HepG2 (cell line): Measurements from ENCODE around the gene PIEZO1. TPM values are rescaled to one million over a fixed set of nuclear protein-coding genes. Genes with fewer than 3 reads are reported as not detected.

ENCODE experiments used
- HDAC2 ChIP-seq: sonication (generic); formaldehyde crosslinking; IDR thresholded peaks from 2 replicates; pipeline ENCODE4 v1.4.0; 2020; ENCODE audit warnings: missing genetic modification reagents
- KAT2B ChIP-seq: fragments of 150-350 bp; IDR thresholded peaks from 2 replicates; pipeline ENCODE4 v1.6.1; 2014; ENCODE audit warnings: low read depth, low read length, borderline replicate concordance
- MEF2D ChIP-seq: sonication (generic); formaldehyde crosslinking; IDR thresholded peaks from 2 replicates; pipeline ENCODE4 v1.5.1; 2020; ENCODE audit warnings: mild to moderate bottlenecking, missing genetic modification reagents
- NFE2L2 ChIP-seq: fragments of 150-350 bp; IDR thresholded peaks from 2 replicates; pipeline ENCODE4 v1.6.1; 2014; ENCODE audit warnings: low read length
- NONO ChIP-seq, 2 experiments: fragments of 450-650 bp in 1 of 2; sonication (generic) in 1 of 2; formaldehyde crosslinking in 1 of 2; IDR thresholded peaks in 1 of 2; conservative IDR thresholded peaks in 1 of 2; 2 replicates each; pipeline versions ENCODE4 v1.6.1 to v1.8.0; 2017 to 2022; ENCODE audit warnings: mild to moderate bottlenecking in 1 of 2, missing genetic modification reagents in 1 of 2, moderate library complexity in 1 of 2
- SMYD3 ChIP-seq: sonication (generic); formaldehyde crosslinking; IDR thresholded peaks from 2 replicates; pipeline ENCODE4 v1.8.1; 2023; ENCODE audit warnings: mild to moderate bottlenecking, missing genetic modification reagents
- TMF1 ChIP-seq: sonication (generic); formaldehyde crosslinking; IDR thresholded peaks from 2 replicates; pipeline ENCODE4 v1.8.1; 2022; ENCODE audit warnings: low read depth, missing genetic modification reagents
- ZNF143 ChIP-seq: sonication (generic); formaldehyde crosslinking; IDR thresholded peaks from 2 replicates; pipeline ENCODE4 v1.4.0; 2020; ENCODE audit warnings: missing genetic modification reagents
- ZNF383 ChIP-seq: sonication (generic); formaldehyde crosslinking; IDR thresholded peaks from 2 replicates; pipeline ENCODE4 v1.4.0; 2020; ENCODE audit warnings: missing genetic modification reagents, mild to moderate bottlenecking, borderline replicate concordance
- ZNF563 ChIP-seq: sonication (generic); formaldehyde crosslinking; IDR thresholded peaks from 2 replicates; pipeline ENCODE4 v1.8.0; 2022; ENCODE audit warnings: mild to moderate bottlenecking, moderate library complexity, missing genetic modification reagents
- ZNF891 ChIP-seq: sonication (generic); formaldehyde crosslinking; IDR thresholded peaks from 2 replicates; pipeline ENCODE4 v1.5.0; 2020; ENCODE audit warnings: mild to moderate bottlenecking, missing genetic modification reagents
- ZSCAN31 ChIP-seq: sonication (generic); formaldehyde crosslinking; IDR thresholded peaks from 2 replicates; pipeline ENCODE4 v1.5.0; 2020; ENCODE audit warnings: low read depth, mild to moderate bottlenecking, missing genetic modification reagents
- polyA plus RNA-seq, 8 experiments: library from polyadenylated mRNA; depleted of rRNA in 3 of 8; stranded (reverse) in 7 of 8; unstranded in 1 of 8; fragments of >200 nt; fragmentation: Illumina TruSeq in 4 of 8; extraction: Trizol in 4 of 8; gene quantifications; 2 replicates each; pipeline versions ENCODE4 v1.2.1 to v1.2.3, GENCODE V29; 2011 to 2016; ENCODE audit warnings: low read depth in 4 of 8, missing spikeins in 1 of 8, mixed read lengths in 1 of 8; ENCODE audit not compliant: insufficient read depth in 1 of 8
- total RNA-seq, 5 experiments: library from RNA; depleted of rRNA; stranded (reverse); fragments of >200 nt; fragmentation: Illumina TruSeq; extraction: Trizol; gene quantifications; 2 replicates each; pipeline ENCODE4 v1.2.3, GENCODE V29; 2016; ENCODE audit warnings: low read depth in 1 of 5
- TF ChIP-seq, protein P1 (sequence below): sonication (generic); formaldehyde crosslinking; conservative IDR thresholded peaks from 2 replicates; pipeline ENCODE4 v1.5.0; 2020; ENCODE audit warnings: missing genetic modification reagents
- TF ChIP-seq, protein P2 (sequence below): sonication (generic); formaldehyde crosslinking; IDR thresholded peaks from 2 replicates; pipeline ENCODE4 v1.9.0; 2021; ENCODE audit warnings: missing genetic modification reagents, borderline replicate concordance
- TF ChIP-seq, protein P3 (sequence below): sonication (generic); formaldehyde crosslinking; IDR thresholded peaks from 2 replicates; pipeline ENCODE4 v1.5.1; 2020; ENCODE audit warnings: missing genetic modification reagents, mild to moderate bottlenecking, borderline replicate concordance
- TF ChIP-seq, protein P4 (sequence below): IDR thresholded peaks from 2 replicates; pipeline ENCODE4 v1.6.1; 2016; ENCODE audit warnings: missing compliant biosample characterization, missing genetic modification reagents, borderline replicate concordance
- TF ChIP-seq, protein P5 (sequence below): conservative IDR thresholded peaks from 2 replicates; pipeline ENCODE4 v1.6.1; 2018; ENCODE audit warnings: missing genetic modification reagents
- TF ChIP-seq, protein P6 (sequence below): IDR thresholded peaks from 2 replicates; pipeline ENCODE4 v1.6.1; 2016; ENCODE audit warnings: mild to moderate bottlenecking, missing biosample characterization, missing genetic modification reagents
- TF ChIP-seq, protein P7 (sequence below): sonication (generic); formaldehyde crosslinking; IDR thresholded peaks from 2 replicates; pipeline ENCODE4 v1.8.0; 2022; ENCODE audit warnings: missing genetic modification reagents, low read depth, mild to moderate bottlenecking, borderline replicate concordance

Gene PIEZO1
- total and polyA plus RNA-seq, 2 of the 13 experiments (the other 11 are each of a cell fraction or from before 2014, with no cell fraction given) = 67.9 to 85.0 TPM

DNA sequence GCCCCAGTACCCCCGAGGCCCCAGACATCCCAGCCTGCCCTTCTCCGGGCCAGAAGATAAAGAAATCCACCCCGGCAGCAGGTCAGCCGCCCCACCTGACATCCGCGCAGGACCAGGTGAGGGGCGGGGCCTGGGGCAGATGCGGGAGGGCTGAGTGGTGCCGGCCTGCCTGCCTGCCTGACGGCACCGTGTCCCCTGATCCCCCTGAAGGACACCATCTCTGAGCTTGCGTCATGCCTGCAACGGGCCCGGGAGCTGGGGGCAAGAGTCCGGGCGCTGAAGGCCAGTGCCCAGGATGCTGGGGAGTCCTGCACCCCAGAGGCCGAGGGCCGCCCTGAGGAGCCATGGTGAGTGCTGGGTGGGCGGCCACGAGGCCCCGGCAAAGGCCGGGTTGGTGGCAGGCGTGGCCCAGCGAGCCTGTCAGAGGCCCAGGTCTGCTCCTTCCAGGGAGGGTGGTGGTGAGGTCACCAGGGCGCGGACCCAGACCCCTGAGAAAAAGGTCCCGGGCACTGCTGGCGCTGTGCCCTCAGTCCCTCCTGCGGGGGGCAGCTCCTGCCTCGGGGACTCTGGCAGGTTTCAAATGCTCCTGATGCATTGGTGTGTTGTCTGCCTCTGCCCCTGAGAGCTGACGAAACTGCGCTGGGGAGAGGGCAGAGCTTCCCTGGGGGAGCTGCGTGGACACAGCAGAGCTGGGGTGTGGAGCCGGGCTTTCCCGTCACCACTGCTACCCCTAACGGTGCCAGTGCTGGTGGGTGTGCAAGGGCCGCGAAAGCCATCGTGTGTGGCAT, 19.7 kb upstream of the PIEZO1 start (continued):
- TF ChIP-seq, protein P1, sequence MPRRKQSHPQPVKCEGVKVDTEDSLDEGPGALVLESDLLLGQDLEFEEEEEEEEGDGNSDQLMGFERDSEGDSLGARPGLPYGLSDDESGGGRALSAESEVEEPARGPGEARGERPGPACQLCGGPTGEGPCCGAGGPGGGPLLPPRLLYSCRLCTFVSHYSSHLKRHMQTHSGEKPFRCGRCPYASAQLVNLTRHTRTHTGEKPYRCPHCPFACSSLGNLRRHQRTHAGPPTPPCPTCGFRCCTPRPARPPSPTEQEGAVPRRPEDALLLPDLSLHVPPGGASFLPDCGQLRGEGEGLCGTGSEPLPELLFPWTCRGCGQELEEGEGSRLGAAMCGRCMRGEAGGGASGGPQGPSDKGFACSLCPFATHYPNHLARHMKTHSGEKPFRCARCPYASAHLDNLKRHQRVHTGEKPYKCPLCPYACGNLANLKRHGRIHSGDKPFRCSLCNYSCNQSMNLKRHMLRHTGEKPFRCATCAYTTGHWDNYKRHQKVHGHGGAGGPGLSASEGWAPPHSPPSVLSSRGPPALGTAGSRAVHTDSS = no peak
- TF ChIP-seq, protein P2, sequence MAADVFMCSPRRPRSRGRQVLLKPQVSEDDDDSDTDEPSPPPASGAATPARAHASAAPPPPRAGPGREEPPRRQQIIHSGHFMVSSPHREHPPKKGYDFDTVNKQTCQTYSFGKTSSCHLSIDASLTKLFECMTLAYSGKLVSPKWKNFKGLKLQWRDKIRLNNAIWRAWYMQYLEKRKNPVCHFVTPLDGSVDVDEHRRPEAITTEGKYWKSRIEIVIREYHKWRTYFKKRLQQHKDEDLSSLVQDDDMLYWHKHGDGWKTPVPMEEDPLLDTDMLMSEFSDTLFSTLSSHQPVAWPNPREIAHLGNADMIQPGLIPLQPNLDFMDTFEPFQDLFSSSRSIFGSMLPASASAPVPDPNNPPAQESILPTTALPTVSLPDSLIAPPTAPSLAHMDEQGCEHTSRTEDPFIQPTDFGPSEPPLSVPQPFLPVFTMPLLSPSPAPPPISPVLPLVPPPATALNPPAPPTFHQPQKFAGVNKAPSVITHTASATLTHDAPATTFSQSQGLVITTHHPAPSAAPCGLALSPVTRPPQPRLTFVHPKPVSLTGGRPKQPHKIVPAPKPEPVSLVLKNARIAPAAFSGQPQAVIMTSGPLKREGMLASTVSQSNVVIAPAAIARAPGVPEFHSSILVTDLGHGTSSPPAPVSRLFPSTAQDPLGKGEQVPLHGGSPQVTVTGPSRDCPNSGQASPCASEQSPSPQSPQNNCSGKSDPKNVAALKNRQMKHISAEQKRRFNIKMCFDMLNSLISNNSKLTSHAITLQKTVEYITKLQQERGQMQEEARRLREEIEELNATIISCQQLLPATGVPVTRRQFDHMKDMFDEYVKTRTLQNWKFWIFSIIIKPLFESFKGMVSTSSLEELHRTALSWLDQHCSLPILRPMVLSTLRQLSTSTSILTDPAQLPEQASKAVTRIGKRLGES (CRISPR knock-in tag) = no peak
- TF ChIP-seq NONO (IDR thresholded peaks at IDR 0.05) (no peak), NONO (CRISPR knock-in tag; conservative IDR thresholded peaks at IDR 0.05) (peak; percentile 70; the same call in 1 of the 2 replicates), HDAC2 (CRISPR knock-in tag) (0 out of 2 replicates have a peak, but pooled peaks have one; percentile 38), TMF1 (CRISPR knock-in tag) (0 out of 2 replicates have a peak, but pooled peaks have one; percentile 32), ZNF563 (CRISPR knock-in tag) (0 out of 2 replicates have a peak, but pooled peaks have one; percentile 28), ZSCAN31 (CRISPR knock-in tag) (no peak), NFE2L2 (no peak), ZNF383 (CRISPR knock-in tag) (no peak), ZNF143 (CRISPR knock-in tag) (no peak), MEF2D (CRISPR knock-in tag) (no peak), ZNF891 (peak; percentile 46; the same call in 1 of the 2 replicates), SMYD3 (CRISPR knock-in tag) (no peak), KAT2B (no peak)
- TF ChIP-seq, protein P3, sequence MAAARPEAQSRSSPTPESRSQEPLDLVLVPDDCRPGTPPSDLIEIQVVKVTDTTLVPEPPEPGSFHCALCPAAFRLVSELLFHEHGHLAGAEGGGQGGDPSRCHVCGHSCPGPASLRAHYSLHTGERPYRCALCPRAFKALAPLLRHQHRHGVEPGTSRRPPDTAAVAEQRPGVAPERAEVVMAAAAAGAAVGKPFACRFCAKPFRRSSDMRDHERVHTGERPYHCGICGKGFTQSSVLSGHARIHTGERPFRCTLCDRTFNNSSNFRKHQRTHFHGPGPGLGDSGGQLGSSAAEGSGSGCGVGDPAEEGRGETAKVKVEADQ (CRISPR knock-in tag) = no peak
- TF ChIP-seq, protein P4, sequence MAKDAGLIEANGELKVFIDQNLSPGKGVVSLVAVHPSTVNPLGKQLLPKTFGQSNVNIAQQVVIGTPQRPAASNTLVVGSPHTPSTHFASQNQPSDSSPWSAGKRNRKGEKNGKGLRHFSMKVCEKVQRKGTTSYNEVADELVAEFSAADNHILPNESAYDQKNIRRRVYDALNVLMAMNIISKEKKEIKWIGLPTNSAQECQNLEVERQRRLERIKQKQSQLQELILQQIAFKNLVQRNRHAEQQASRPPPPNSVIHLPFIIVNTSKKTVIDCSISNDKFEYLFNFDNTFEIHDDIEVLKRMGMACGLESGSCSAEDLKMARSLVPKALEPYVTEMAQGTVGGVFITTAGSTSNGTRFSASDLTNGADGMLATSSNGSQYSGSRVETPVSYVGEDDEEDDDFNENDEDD (CRISPR knock-in tag) = peak; percentile 46; the same call in 1 of the 2 replicates
- TF ChIP-seq, protein P5, sequence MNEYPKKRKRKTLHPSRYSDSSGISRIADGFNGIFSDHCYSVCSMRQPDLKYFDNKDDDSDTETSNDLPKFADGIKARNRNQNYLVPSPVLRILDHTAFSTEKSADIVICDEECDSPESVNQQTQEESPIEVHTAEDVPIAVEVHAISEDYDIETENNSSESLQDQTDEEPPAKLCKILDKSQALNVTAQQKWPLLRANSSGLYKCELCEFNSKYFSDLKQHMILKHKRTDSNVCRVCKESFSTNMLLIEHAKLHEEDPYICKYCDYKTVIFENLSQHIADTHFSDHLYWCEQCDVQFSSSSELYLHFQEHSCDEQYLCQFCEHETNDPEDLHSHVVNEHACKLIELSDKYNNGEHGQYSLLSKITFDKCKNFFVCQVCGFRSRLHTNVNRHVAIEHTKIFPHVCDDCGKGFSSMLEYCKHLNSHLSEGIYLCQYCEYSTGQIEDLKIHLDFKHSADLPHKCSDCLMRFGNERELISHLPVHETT (CRISPR knock-in tag) = no peak; the same call in 1 of the 2 replicates
- TF ChIP-seq, protein P6, sequence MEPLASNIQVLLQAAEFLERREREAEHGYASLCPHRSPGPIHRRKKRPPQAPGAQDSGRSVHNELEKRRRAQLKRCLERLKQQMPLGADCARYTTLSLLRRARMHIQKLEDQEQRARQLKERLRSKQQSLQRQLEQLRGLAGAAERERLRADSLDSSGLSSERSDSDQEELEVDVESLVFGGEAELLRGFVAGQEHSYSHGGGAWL (CRISPR knock-in tag) = no peak
- TF ChIP-seq, protein P7, sequence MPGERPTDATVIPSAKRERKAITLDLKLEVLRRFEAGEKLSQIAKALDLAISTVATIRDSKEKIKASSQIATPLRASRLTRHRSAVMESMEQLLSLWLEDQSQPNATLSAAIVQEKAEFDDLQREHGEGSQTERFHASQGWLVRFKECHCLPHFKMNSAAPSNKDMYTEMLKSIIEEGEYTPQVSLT (CRISPR knock-in tag) = 0 out of 2 replicates have a peak, but pooled peaks have one; percentile 31
